Neural cell (in vitro differentiated cells): Measurements from ENCODE around the gene BLM. TPM values are rescaled to one million over a fixed set of nuclear protein-coding genes. Genes with fewer than 3 reads are reported as not detected.

ENCODE experiments used
- H2AFZ ChIP-seq: fragments of 200-600, 300-800 bp; sonication (generic), shearing (Covaris generic); 2 replicates; pipeline ENCODE4 v1.6.0; 2014; ENCODE audit warnings: low read depth, mild to moderate bottlenecking, antibody characterized with exemption, low read length, moderate library complexity
- H3F3A ChIP-seq: fragments of 200-600 bp; shearing (Covaris generic); 2 replicates; pipeline ENCODE4 v1.6.1; 2016; ENCODE audit warnings: mild to moderate bottlenecking, moderate library complexity, mixed read lengths, antibody characterized with exemption, low read length; ENCODE audit not compliant: insufficient read depth, poor library complexity, severe bottlenecking
- H3K27ac ChIP-seq: fragments of 200-600, 300-800 bp; sonication (generic), shearing (Covaris generic); 2 replicates; pipeline ENCODE4 v1.5.1; 2014; ENCODE audit warnings: mild to moderate bottlenecking, low read length, moderate library complexity
- H3K27me3 ChIP-seq: fragments of 300-800, 200-600 bp; sonication (generic), shearing (Covaris generic); 2 replicates; pipeline ENCODE4 v1.6.0; 2014; ENCODE audit warnings: mild to moderate bottlenecking, low read depth, low read length, moderate library complexity; ENCODE audit not compliant: insufficient read depth
- H3K36me3 ChIP-seq: fragments of 300-800, 200-600 bp; sonication (generic), shearing (Covaris generic); 2 replicates; pipeline ENCODE4 v1.5.1; 2014; ENCODE audit warnings: mild to moderate bottlenecking, antibody characterized with exemption, low read length, moderate library complexity; ENCODE audit not compliant: insufficient read depth
- H3K4me2 ChIP-seq: fragments of 300-800, 200-600 bp; sonication (generic), shearing (Covaris generic); 2 replicates; pipeline ENCODE4 v1.6.0; 2014; ENCODE audit warnings: mild to moderate bottlenecking, low read length
- H3K4me3 ChIP-seq: fragments of 300-800, 200-600 bp; sonication (generic), shearing (Covaris generic); 2 replicates; pipeline ENCODE4 v1.5.1; 2014; ENCODE audit warnings: mild to moderate bottlenecking, low read length, moderate library complexity
- H3K79me2 ChIP-seq: fragments of 200-600 bp; shearing (Covaris generic); replicated peaks from 2 replicates; pipeline ENCODE4 v1.6.0; 2014; ENCODE audit warnings: mild to moderate bottlenecking, low read length, moderate library complexity; ENCODE audit not compliant: insufficient read depth
- H3K9ac ChIP-seq: fragments of 300-800, 200-600 bp; sonication (generic), shearing (Covaris generic); 2 replicates; pipeline ENCODE4 v1.6.1; 2016; ENCODE audit warnings: mild to moderate bottlenecking, low read length, mixed read lengths
- H3K9me2 ChIP-seq: fragments of 200-600 bp; shearing (Covaris generic); 2 replicates; pipeline ENCODE4 v1.6.1; 2016; ENCODE audit warnings: mild to moderate bottlenecking, low read length, mixed read lengths; ENCODE audit not compliant: insufficient read depth
- H3K9me3 ChIP-seq: fragments of 200-600, 300-800 bp; sonication (generic), shearing (Covaris generic); 2 replicates; pipeline ENCODE4 v1.6.1; 2016; ENCODE audit warnings: mild to moderate bottlenecking, mixed run types, low read length, moderate library complexity, mixed read lengths
- H4K20me1 ChIP-seq: fragments of 200-600 bp; shearing (Covaris generic); 2 replicates; pipeline ENCODE4 v1.6.1; 2016; ENCODE audit warnings: mild to moderate bottlenecking, mixed run types; ENCODE audit not compliant: insufficient read depth
- CTCF ChIP-seq: fragments of 450-650 bp; IDR thresholded peaks from 2 replicates; pipeline ENCODE4 v1.5.1; 2014; ENCODE audit warnings: antibody characterized with exemption, mild to moderate bottlenecking, moderate library complexity; ENCODE audit not compliant: poor library complexity, severe bottlenecking
- EP300 ChIP-seq: fragments of 450-650 bp; conservative IDR thresholded peaks from 2 replicates; pipeline ENCODE4 v1.6.1; 2014; ENCODE audit warnings: antibody characterized with exemption, mild to moderate bottlenecking, moderate library complexity; ENCODE audit not compliant: poor library complexity, severe bottlenecking
- EZH2 ChIP-seq: fragments of 200-600, 300-800 bp; shearing (Covaris generic), sonication (generic); IDR thresholded peaks from 2 replicates; pipeline ENCODE4 v1.6.1; 2014; ENCODE audit warnings: antibody characterized with exemption, low read length, borderline replicate concordance, mild to moderate bottlenecking; ENCODE audit not compliant: insufficient read depth, poor library complexity, severe bottlenecking
- MXI1 ChIP-seq: fragments of 450-650 bp; conservative IDR thresholded peaks from 2 replicates; pipeline ENCODE4 v1.6.1; 2014; ENCODE audit warnings: antibody characterized with exemption, mild to moderate bottlenecking; ENCODE audit not compliant: poor library complexity, severe bottlenecking
- POLR2AphosphoS5 ChIP-seq: IDR thresholded peaks from 2 replicates; pipeline ENCODE4 v1.6.1; 2012
- RAD21 ChIP-seq: fragments of 450-650 bp; conservative IDR thresholded peaks from 2 replicates; pipeline ENCODE4 v1.6.1; 2014; ENCODE audit warnings: antibody characterized with exemption, mild to moderate bottlenecking, moderate library complexity
- REST ChIP-seq: IDR thresholded peaks from 2 replicates; pipeline ENCODE4 v1.6.1; 2012; ENCODE audit warnings: borderline replicate concordance
- SMC3 ChIP-seq: fragments of 450-650 bp; conservative IDR thresholded peaks from 2 replicates; pipeline ENCODE4 v1.6.1; 2014; ENCODE audit warnings: antibody characterized with exemption, mild to moderate bottlenecking, moderate library complexity; ENCODE audit not compliant: poor library complexity
- TAF1 ChIP-seq: IDR thresholded peaks from 2 replicates; pipeline ENCODE4 v1.6.1; 2012; ENCODE audit warnings: low read depth
- polyA plus RNA-seq: library from polyadenylated mRNA; depleted of rRNA; stranded (reverse); fragments of >200 nt; gene quantifications from 2 replicates; pipeline ENCODE4 v1.2.3, GENCODE V29; 2014

BLM gene
- polyA plus RNA-seq, 1 donor from 2014 or later: 4.5 TPM

GRCh38 chr15:90836296-90836871, 119.2 kb downstream of the BLM start:
- no peaks in the 10 kb centered on the region for H3K36me3 ChIP-seq
- no peaks in the 10 kb centered on the region for H3K27me3 ChIP-seq
- no peaks in the 10 kb centered on the region for H4K20me1 ChIP-seq
- H3K4me3 ChIP-seq: no peak overlapping the region
- no peaks in the 10 kb centered on the region for H3K9me2 ChIP-seq
- TF ChIP-seq EZH2 (no peak), POLR2AphosphoS5 (no peak), RAD21 (no peak), CTCF (no peak), REST (no peak), TAF1 (no peak), MXI1 (no peak), SMC3 (no peak), EP300 (no peak)
- H3F3A ChIP-seq: no peaks in the 10 kb centered on the region
- H3K4me2 ChIP-seq: no peak overlapping the region
- H3K79me2 ChIP-seq: no peaks in the 10 kb centered on the region
- no peak overlapping the region for H3K27ac ChIP-seq
- no peak overlapping the region for H3K9ac ChIP-seq
- H3K9me3 ChIP-seq: no peaks in the 10 kb centered on the region
- no peak overlapping the region for H2AFZ ChIP-seq

- Histone ChIP-seq H3K27ac (no peak overlapping the region), H3F3A (no peaks in the 10 kb centered on the region), H3K9me3 (no peaks in the 10 kb centered on the region), H4K20me1 (no peaks in the 10 kb centered on the region), H2AFZ (no peak overlapping the region), H3K36me3 (no peaks in the 10 kb centered on the region), H3K79me2 (no peaks in the 10 kb centered on the region), H3K9me2 (no peaks in the 10 kb centered on the region), H3K4me2 (no peak overlapping the region), H3K4me3 (no peak overlapping the region), H3K27me3 (no peaks in the 10 kb centered on the region), H3K9ac (no peak overlapping the region)
- no peak for TF ChIP-seq RAD21
- no peak for TF ChIP-seq EP300
- TF ChIP-seq POLR2AphosphoS5: no peak
- no peak for TF ChIP-seq MXI1
- TF ChIP-seq CTCF: no peak
- no peak for TF ChIP-seq TAF1
- TF ChIP-seq SMC3: no peak
- TF ChIP-seq EZH2: no peak
- no peak for TF ChIP-seq REST
Observed at GRCh38 chr15:90837094-90837493, 119.9 kb downstream of the BLM start.
